NT2/D1 (cell line): ENCODE results near the gene FCRLA.
"Not testable (repeated sequence)": the region's sequence is repeated elsewhere in the genome, so short reads cannot be mapped to it uniquely, and the experiment has no call there.

Experiments used
- DNase-seq: peaks from one replicate; pipeline ENCODE4 v3.0.0-alpha.2; 2011; ENCODE audit warnings: low read depth, low spot score
- H3K27me3 ChIP-seq: 2 replicates; pipeline ENCODE4 v1.6.0; 2011; ENCODE audit warnings: mild to moderate bottlenecking; ENCODE audit not compliant: insufficient read length, insufficient read depth
- H3K36me3 ChIP-seq: 2 replicates; pipeline ENCODE4 v1.6.1; 2011; ENCODE audit warnings: mild to moderate bottlenecking, low read length, mixed read lengths; ENCODE audit not compliant: insufficient read depth, insufficient read length
- H3K4me1 ChIP-seq: 2 replicates; pipeline ENCODE4 v1.5.1; 2011; ENCODE audit not compliant: insufficient read depth, insufficient read length
- H3K4me3 ChIP-seq: 2 replicates; pipeline ENCODE4 v1.5.1; 2011; ENCODE audit warnings: low read depth; ENCODE audit not compliant: insufficient read length
- H3K9ac ChIP-seq: 2 replicates; pipeline ENCODE4 v1.6.0; 2011; ENCODE audit warnings: low read depth; ENCODE audit not compliant: insufficient read length
- H3K9me3 ChIP-seq: 2 replicates; pipeline ENCODE4 v1.5.1; 2011; ENCODE audit warnings: mild to moderate bottlenecking, low read length; ENCODE audit not compliant: insufficient read depth
- SUZ12 ChIP-seq: IDR thresholded peaks from 2 replicates; pipeline ENCODE4 v1.6.1; 2011; ENCODE audit not compliant: insufficient read length, insufficient read depth; ENCODE audit errors: extremely low read depth
- YY1 ChIP-seq: IDR thresholded peaks from 2 replicates; pipeline ENCODE4 v1.6.1; 2011; ENCODE audit not compliant: insufficient read length, insufficient read depth
- ZNF274 ChIP-seq: IDR thresholded peaks from 2 replicates; pipeline ENCODE4 v1.6.1; 2011; ENCODE audit warnings: mild to moderate bottlenecking, low read depth, low read length

Gene FCRLA

DNA sequence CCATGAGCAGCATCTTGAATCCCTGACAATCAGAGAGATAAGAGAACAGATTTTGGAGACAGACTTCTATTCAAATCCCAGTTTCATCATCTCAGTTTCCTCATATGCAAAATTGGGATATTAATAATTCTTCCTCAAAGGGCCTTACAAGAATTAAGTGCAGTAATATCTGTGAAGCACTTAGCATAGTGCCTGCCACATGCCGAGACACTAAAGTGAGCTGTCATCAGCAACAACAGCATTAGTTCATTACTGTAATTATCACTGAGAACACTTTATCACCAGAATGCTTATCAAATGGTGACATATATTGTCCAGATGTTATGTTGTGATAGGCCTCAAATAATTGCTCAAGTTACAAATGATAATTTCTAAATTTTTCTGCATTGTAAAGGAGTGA is 13.4 kb downstream of the FCRLA start:
- H3K27me3 ChIP-seq = peaks cover 26% of the 10 kb centered on the region
- peaks cover 2% of the 10 kb centered on the region for H3K4me1 ChIP-seq
- no peaks in the 10 kb centered on the region for H3K36me3 ChIP-seq
- no peak overlapping the region for H3K4me3 ChIP-seq
- TF ChIP-seq SUZ12 (no peak), ZNF274 (no peak), YY1 (no peak)
- DNase-seq = no peak
- H3K9me3 ChIP-seq = no peaks in the 10 kb centered on the region
- no peak overlapping the region for H3K9ac ChIP-seq

- peaks cover 6% of the 10 kb centered on the region for H3K4me1 ChIP-seq
- H3K9ac ChIP-seq = no peak within 1 kb of the TSS
- no peak for DNase-seq
- no peaks in the 10 kb centered on the region for H3K36me3 ChIP-seq
- H3K4me3 ChIP-seq = no peak within 1 kb of the TSS
- TF ChIP-seq SUZ12 = no peak
- no peak for TF ChIP-seq ZNF274
- no peak for TF ChIP-seq YY1
- H3K27me3 ChIP-seq = peaks cover 34% of the 10 kb centered on the region
- H3K9me3 ChIP-seq = no peaks in the 10 kb centered on the region
Observed at GRCh38 chr1:161720956-161721737, 14.1 kb downstream of the FCRLA start, which contains the start of gene FCRLB. TSS of gene FCRLB (plus strand) at chr1:161721544. CDS start at chr1:161722673, 1,129 bp downstream.

GRCh38 chr1:161721738-161722343 is 14.8 kb downstream of the FCRLA start:
- no peak overlapping the region for H3K9ac ChIP-seq
- H3K4me1 ChIP-seq = peaks cover 6% of the 10 kb centered on the region
- DNase-seq = no peak
- TF ChIP-seq YY1 (no peak), SUZ12 (no peak)
- no peaks in the 10 kb centered on the region for H3K9me3 ChIP-seq
- no peak overlapping the region for H3K4me3 ChIP-seq
- H3K27me3 ChIP-seq = peaks cover 40% of the 10 kb centered on the region
- no peaks in the 10 kb centered on the region for H3K36me3 ChIP-seq

- Histone ChIP-seq H3K9me3 (no peaks in the 10 kb centered on the region), H3K36me3 (no peaks in the 10 kb centered on the region), H3K27me3 (peaks cover 44% of the 10 kb centered on the region), H3K9ac (no peak overlapping the region), H3K4me1 (peaks cover 6% of the 10 kb centered on the region), H3K4me3 (no peak overlapping the region)
- no peak for DNase-seq
- TF ChIP-seq SUZ12 = no peak
- no peak for TF ChIP-seq ZNF274
- TF ChIP-seq YY1 = no peak
Observed at GRCh38 chr1:161722406-161722805, 15.4 kb downstream of the FCRLA start.

GRCh38 chr1:161723459-161724141 is 16.6 kb downstream of the FCRLA start:
- Histone ChIP-seq H3K4me1 (peaks cover 6% of the 10 kb centered on the region), H3K4me3 (no peak overlapping the region), H3K9ac (no peak overlapping the region), H3K27me3 (peaks cover 51% of the 10 kb centered on the region), H3K36me3 (no peaks in the 10 kb centered on the region), H3K9me3 (no peaks in the 10 kb centered on the region)
- TF ChIP-seq ZNF274 = no peak
- TF ChIP-seq YY1 = no peak
- no peak for TF ChIP-seq SUZ12
- no peak for DNase-seq

DNA sequence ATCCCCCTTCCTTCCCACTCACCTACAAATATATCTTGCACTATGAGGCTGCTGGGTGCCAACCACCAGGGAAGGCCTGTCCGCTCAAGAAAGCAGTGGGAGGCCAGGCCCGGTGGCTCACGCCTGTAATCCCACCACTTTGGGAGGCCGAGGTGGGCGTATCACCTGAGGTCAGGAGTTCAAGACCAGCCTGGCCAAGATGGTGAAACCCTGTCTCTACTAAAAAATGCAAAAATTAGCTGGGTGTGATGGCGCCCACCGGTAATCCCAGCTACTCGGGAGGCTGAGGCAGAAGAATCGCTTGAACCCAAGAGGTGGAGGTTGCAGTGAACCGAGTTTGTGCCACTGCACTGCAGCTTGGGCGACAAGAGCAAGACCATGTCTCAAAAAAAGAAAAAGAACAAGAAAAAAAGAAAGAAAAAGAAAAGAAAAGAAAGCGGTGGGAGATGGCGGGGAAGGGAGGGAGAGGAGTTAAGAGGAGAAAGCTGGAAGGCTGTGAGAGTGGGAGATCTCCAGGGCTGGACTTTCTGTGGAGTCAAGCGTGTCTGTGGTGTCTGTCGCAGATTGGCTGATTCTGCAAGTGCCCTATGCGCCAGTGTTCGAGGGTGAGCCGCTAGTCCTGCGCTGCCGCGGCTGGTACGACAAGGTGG is 18.4 kb downstream of the FCRLA start:
- H3K27me3 ChIP-seq = peaks cover 58% of the 10 kb centered on the region
- H3K4me3 ChIP-seq = peak overlapping the region; percentile 97
- H3K9ac ChIP-seq = peak overlapping the region; percentile 95
- not testable (repeated sequence) for H3K36me3 ChIP-seq, H3K9me3 ChIP-seq, H3K4me1 ChIP-seq, DNase-seq
